IMR-90 (cell line): ENCODE results near the gene SEC14L1. TPM values are rescaled to one million over a fixed set of nuclear protein-coding genes. Genes with fewer than 3 reads are reported as not detected.

Experiments used
- ATAC-seq: fragments of 200-7000 bp; cut with Tn5 transposase; 2 replicates; pipeline ENCODE4 v1.9.1; 2020; ENCODE audit warnings: low read depth, mild to moderate bottlenecking, moderate library complexity
- BruUV-seq: library from RNA; stranded (reverse); fragments of 400-500 nt; replicated peaks from 2 replicates; lab custom pipeline; 2021; lab: Mats Ljungman, UMichigan
- CTCF ChIA-PET: fragments of 300-600 bp; formaldehyde crosslinking; extraction: SDS; loops from one replicate; lab custom pipeline; 2021; ENCODE audit warnings: antibody characterized with exemption; lab: Yijun Ruan, JAX
- POLR2A ChIA-PET: fragments of 300-600 bp; sonication (Branson Sonifier 250); formaldehyde crosslinking; loops from one replicate; lab custom pipeline; 2022; ENCODE audit warnings: antibody characterized with exemption; ENCODE audit not compliant: unreplicated experiment; lab: Charles Lee
- DNase-seq: peaks from one replicate; pipeline ENCODE4 v3.0.0; 2013
- H2AFZ ChIP-seq: replicated peaks from 2 replicates; pipeline ENCODE3; 2013; ENCODE audit warnings: low read length, mild to moderate bottlenecking; ENCODE audit not compliant: poor library complexity
- H2AK5ac ChIP-seq: 2 replicates; pipeline ENCODE4 v1.6.1; 2013; ENCODE audit warnings: low read depth, low read length, inconsistent platforms
- H2AK9ac ChIP-seq: replicated peaks from 2 replicates; pipeline ENCODE3; 2013; ENCODE audit warnings: mild to moderate bottlenecking, low read depth, low read length, moderate library complexity; ENCODE audit not compliant: poor library complexity
- H2BK120ac ChIP-seq: 2 replicates; pipeline ENCODE4 v1.6.1; 2013; ENCODE audit warnings: low read depth, low read length, inconsistent platforms
- H2BK15ac ChIP-seq: 3 replicates; pipeline ENCODE4 v1.6.1; 2013; ENCODE audit warnings: low read depth, low read length, inconsistent platforms
- H2BK20ac ChIP-seq: 2 replicates; pipeline ENCODE4 v1.6.1; 2013; ENCODE audit warnings: low read depth, mild to moderate bottlenecking, inconsistent platforms, low read length, moderate library complexity
- H2BK5ac ChIP-seq: 2 replicates; pipeline ENCODE4 v1.6.1; 2013; ENCODE audit warnings: mild to moderate bottlenecking, low read depth, low read length, inconsistent platforms; ENCODE audit not compliant: poor library complexity, severe bottlenecking
- H3K14ac ChIP-seq: replicated peaks from 2 replicates; pipeline ENCODE4 v1.6.1; 2013; ENCODE audit warnings: low read depth, low read length, inconsistent platforms
- H3K18ac ChIP-seq: 2 replicates; pipeline ENCODE4 v1.6.1; 2013; ENCODE audit warnings: low read depth, low read length, control low read depth
- H3K23ac ChIP-seq: 2 replicates; pipeline ENCODE4 v1.6.1; 2013; ENCODE audit warnings: low read depth, low read length, inconsistent platforms
- H3K27ac ChIP-seq: 2 replicates; pipeline ENCODE4 v1.5.1; 2013; ENCODE audit warnings: mild to moderate bottlenecking, control low read depth, low read length; ENCODE audit not compliant: insufficient read depth
- H3K27me3 ChIP-seq: 2 replicates; pipeline ENCODE4 v1.6.1; 2013; ENCODE audit warnings: low read length; ENCODE audit not compliant: control insufficient read depth, insufficient read depth
- H3K36me3 ChIP-seq: 2 replicates; pipeline ENCODE4 v1.6.1; 2013; ENCODE audit warnings: low read length, mixed read lengths; ENCODE audit not compliant: control insufficient read depth, insufficient read depth
- H3K4ac ChIP-seq: 2 replicates; pipeline ENCODE4 v1.6.1; 2013; ENCODE audit warnings: low read depth, low read length, inconsistent platforms
- H3K4me1 ChIP-seq: 2 replicates; pipeline ENCODE4 v1.6.1; 2013; ENCODE audit warnings: low read length, mixed read lengths; ENCODE audit not compliant: control insufficient read depth, insufficient read depth
- H3K4me2 ChIP-seq: 2 replicates; pipeline ENCODE4 v1.6.1; 2013; ENCODE audit warnings: low read depth, mild to moderate bottlenecking, control low read depth, low read length, moderate library complexity
- H3K4me3 ChIP-seq: 2 replicates; pipeline ENCODE4 v1.5.1; 2013; ENCODE audit warnings: low read depth, mild to moderate bottlenecking, control low read depth, low read length, moderate library complexity; ENCODE audit not compliant: insufficient read depth
- H3K56ac ChIP-seq: 2 replicates; pipeline ENCODE4 v1.6.1; 2013; ENCODE audit warnings: low read length, inconsistent platforms; ENCODE audit not compliant: insufficient read depth; ENCODE audit errors: extremely low read depth
- H3K79me1 ChIP-seq, 2 experiments: 2 replicates each; pipeline ENCODE4 v1.6.1; 2013; ENCODE audit warnings: low read length in 2 of 2, inconsistent platforms in 1 of 2, low read depth in 1 of 2
- H3K9ac ChIP-seq: 2 replicates; pipeline ENCODE4 v1.6.1; 2013; ENCODE audit warnings: low read depth, low read length, control low read depth
- H3K9me1 ChIP-seq: 2 replicates; pipeline ENCODE4 v1.6.1; 2013; ENCODE audit warnings: low read length, inconsistent platforms; ENCODE audit not compliant: insufficient read depth
- H3K9me3 ChIP-seq: 2 replicates; pipeline ENCODE4 v1.6.1; 2013; ENCODE audit warnings: low read length; ENCODE audit not compliant: control insufficient read depth, insufficient read depth
- H4K20me1 ChIP-seq: 2 replicates; pipeline ENCODE4 v1.6.1; 2013; ENCODE audit warnings: low read length, inconsistent platforms; ENCODE audit not compliant: insufficient read depth
- H4K5ac ChIP-seq: 2 replicates; pipeline ENCODE4 v1.6.1; 2013; ENCODE audit warnings: mild to moderate bottlenecking, low read depth, low read length, control low read depth
- H4K8ac ChIP-seq, 2 experiments: 2 replicates each; pipeline ENCODE4 v1.6.1; 2013; ENCODE audit warnings: low read depth in 2 of 2, low read length in 2 of 2, control low read depth in 1 of 2, inconsistent platforms in 1 of 2
- H4K91ac ChIP-seq: 2 replicates; pipeline ENCODE4 v1.6.1; 2013; ENCODE audit warnings: low read depth, low read length, inconsistent platforms; ENCODE audit not compliant: insufficient read depth
- BHLHE40 ChIP-seq: fragments of 150-350 bp; IDR thresholded peaks from 2 replicates; pipeline ENCODE4 v1.6.1; 2016; ENCODE audit warnings: mild to moderate bottlenecking, low read depth, low read length
- CEBPB ChIP-seq: IDR thresholded peaks from 2 replicates; pipeline ENCODE4 v1.6.1; 2012; ENCODE audit warnings: low read depth, low read length, improper control_type of control experiment
- CHD1 ChIP-seq: IDR thresholded peaks from 2 replicates; pipeline ENCODE4 v1.6.1; 2012; ENCODE audit warnings: low read depth, low read length, improper control_type of control experiment
- CTCF ChIP-seq: conservative IDR thresholded peaks from 2 replicates; pipeline ENCODE4 v1.5.1; 2012; ENCODE audit warnings: mild to moderate bottlenecking, low read depth, low read length, improper control_type of control experiment
- ELK1 ChIP-seq: fragments of 150-350 bp; IDR thresholded peaks from 2 replicates; pipeline ENCODE4 v1.6.1; 2016; ENCODE audit warnings: low read depth, mild to moderate bottlenecking, low read length, moderate library complexity, borderline replicate concordance
- FOS ChIP-seq: fragments of 150-350 bp; IDR thresholded peaks from 2 replicates; pipeline ENCODE4 v1.6.1; 2016; ENCODE audit warnings: low read depth, low read length
- MAFK ChIP-seq: IDR thresholded peaks from 2 replicates; pipeline ENCODE4 v1.6.1; 2012; ENCODE audit warnings: low read depth, low read length, improper control_type of control experiment
- MAZ ChIP-seq: IDR thresholded peaks from 2 replicates; pipeline ENCODE4 v1.6.1; 2012; ENCODE audit warnings: low read depth, mild to moderate bottlenecking, low read length, improper control_type of control experiment, moderate library complexity, borderline replicate concordance
- MXI1 ChIP-seq: IDR thresholded peaks from 2 replicates; pipeline ENCODE4 v1.6.1; 2012; ENCODE audit warnings: low read depth, mild to moderate bottlenecking, low read length, moderate library complexity, borderline replicate concordance
- NFE2L2 ChIP-seq: fragments of 150-350 bp; IDR thresholded peaks from 2 replicates; pipeline ENCODE4 v1.6.1; 2016; ENCODE audit warnings: low read depth, mild to moderate bottlenecking, low read length
- POLR2A ChIP-seq: IDR thresholded peaks from 2 replicates; pipeline ENCODE4 v1.6.1; 2012; ENCODE audit warnings: mild to moderate bottlenecking, low read depth, low read length
- RAD21 ChIP-seq: IDR thresholded peaks from 2 replicates; pipeline ENCODE4 v1.6.1; 2012; ENCODE audit warnings: low read length, improper control_type of control experiment
- RCOR1 ChIP-seq: IDR thresholded peaks from 2 replicates; pipeline ENCODE4 v1.6.1; 2012; ENCODE audit warnings: mild to moderate bottlenecking, low read length, improper control_type of control experiment; ENCODE audit not compliant: insufficient replicate concordance
- RFX5 ChIP-seq: IDR thresholded peaks from 2 replicates; pipeline ENCODE4 v1.8.0; 2012; ENCODE audit warnings: low read depth, mild to moderate bottlenecking, low read length, moderate library complexity
- SMC3 ChIP-seq: fragments of 150-350 bp; IDR thresholded peaks from 2 replicates; pipeline ENCODE4 v1.6.1; 2016; ENCODE audit warnings: low read depth, mild to moderate bottlenecking, antibody characterized with exemption, low read length, moderate library complexity
- USF2 ChIP-seq: fragments of 150-350 bp; IDR thresholded peaks from 2 replicates; pipeline ENCODE4 v1.6.1; 2017; ENCODE audit warnings: mild to moderate bottlenecking, antibody characterized with exemption, low read length, low read depth
- WGBS, 2 experiments: methylation state at CpG; one replicate each; pipeline versions ENCODE4 v1.1.5 to v1.1.7; 2013; ENCODE audit warnings: missing lambda C conversion rate in 2 of 2; ENCODE audit not compliant: insufficient read length in 1 of 2; ENCODE audit errors: extremely low coverage in 2 of 2; 5-methylcytosine and 5-hydroxymethylcytosine counted together
- dilution Hi-C: fragments of 300-500 bp; cut with HindIII; formaldehyde crosslinking; loops from one replicate; pipeline ENCODE4 v1.14.3; 2018; ENCODE audit warnings: low sequenced_read_pairs; ENCODE audit not compliant: unreplicated experiment
- in situ Hi-C: fragments of 300-500 bp; cut with MboI; formaldehyde crosslinking; loops from 3 replicates; pipeline ENCODE4 v1.14.3; 2019; ENCODE audit warnings: low sequenced_read_pairs, inconsistent platforms, mixed read lengths
- intact Hi-C: fragments of 100-400 bp; cut with micrococcal nuclease; formaldehyde crosslinking; loops from 2 replicates; pipeline ENCODE4 v1.10.0; 2022
- polyA plus RNA-seq, 3 experiments: library from polyadenylated mRNA; depleted of rRNA; stranded (reverse); fragments of >200 nt; gene quantifications; 2 replicates each; pipeline ENCODE4 v1.2.3, GENCODE V29; 2012; ENCODE audit warnings: low replicate concordance in 1 of 3
- total RNA-seq: library from RNA; depleted of rRNA; stranded (reverse); fragments of >200 nt; gene quantifications from 2 replicates; pipeline ENCODE4 v1.2.3, GENCODE V29; 2012

SEC14L1 gene
- total and polyA plus RNA-seq, 2 of the 4 experiments (the other 2 are of a cell fraction): 24.9 to 35.8 TPM

- Histone ChIP-seq H3K36me3 (no peaks in the 10 kb centered on the region), H4K5ac (peak overlapping the region; percentile 33; the same call in 1 of the 2 replicates), H2AK5ac (peak overlapping the region; percentile 95), H3K79me1 (peaks cover 0 to 5% of the 10 kb centered on the region in 2 experiments; a peak in 2 of 4 replicates), H2BK20ac (peak overlapping the region; percentile 97), H3K27ac (no peak overlapping the region), H3K27me3 (no peaks in the 10 kb centered on the region), H3K4ac (peak overlapping the region; percentile 93), H3K18ac (peak overlapping the region; percentile 33; the same call in 1 of the 2 replicates), H3K14ac (peak overlapping the region; percentile 94), H3K56ac (0 out of 2 replicates have a peak overlapping the region, but pooled peaks have one; percentile 9), H2BK5ac (peak overlapping the region; percentile 65), H4K91ac (peak overlapping the region; percentile 54), H2BK120ac (peak overlapping the region; percentile 96), H4K20me1 (no peaks in the 10 kb centered on the region), H2AK9ac (peak overlapping the region; percentile 92), H3K23ac (peak overlapping the region; percentile 69), H2AFZ (peak overlapping the region; percentile 73), H4K8ac (peak overlapping the region in 1 of 2 experiments; percentile 64; a peak in 3 of 4 replicates), H3K4me1 (peaks cover 22% of the 10 kb centered on the region), H3K9me3 (no peaks in the 10 kb centered on the region), H3K4me2 (no peak overlapping the region), H3K4me3 (no peak overlapping the region), H3K9me1 (peaks cover 22% of the 10 kb centered on the region), H3K9ac (no peak overlapping the region), H2BK15ac (peak overlapping the region; percentile 77; the same call in 2 of the 3 replicates)
- ChIA-PET POLR2A (no interaction called here), CTCF (no interaction called here)
- ATAC-seq: no peak
- 85% methylated on average over 4 of the region's 7 CpGs; no CpG with 5 or more reads in 1 of the 2 experiments for WGBS, 2 experiments
- intact Hi-C loops (no loop called here), in situ Hi-C loops (no loop called here), dilution Hi-C loops (no loop called here)
- DNase-seq: no peak
- BruUV-seq: no TSS peak
- no peak for TF ChIP-seq MXI1
- no peak for TF ChIP-seq MAFK
- TF ChIP-seq FOS: no peak
- TF ChIP-seq MAZ: no peak
- TF ChIP-seq BHLHE40: no peak
- TF ChIP-seq NFE2L2: no peak
- TF ChIP-seq RCOR1: no peak
- TF ChIP-seq USF2: no peak
- no peak for TF ChIP-seq RFX5
- TF ChIP-seq CHD1: no peak
- TF ChIP-seq ELK1: no peak
- TF ChIP-seq CTCF: no peak
- TF ChIP-seq POLR2A: no peak
- TF ChIP-seq SMC3: no peak
- no peak for TF ChIP-seq CEBPB
- no peak for TF ChIP-seq RAD21
Measured at GRCh38 chr17:77120868-77121267, 19.9 kb upstream of the SEC14L1 start.
